HL-60/S4 treated with phorbol 12-myristate 13-acetate at 8.2 ng/mL for 4 days and 3 days (cell line): ENCODE results near the gene APOC4.
"Not testable (repeated sequence)": the region's sequence is repeated elsewhere in the genome, so short reads cannot be mapped to it uniquely, and the experiment has no call there.

Source experiments
- in situ Hi-C: fragments of 300-500 bp; cut with MboI; formaldehyde crosslinking; loops from 2 replicates; pipeline ENCODE4 v1.15.0; 2022; ENCODE audit warnings: low sequenced_read_pairs

APOC4 gene

DNA sequence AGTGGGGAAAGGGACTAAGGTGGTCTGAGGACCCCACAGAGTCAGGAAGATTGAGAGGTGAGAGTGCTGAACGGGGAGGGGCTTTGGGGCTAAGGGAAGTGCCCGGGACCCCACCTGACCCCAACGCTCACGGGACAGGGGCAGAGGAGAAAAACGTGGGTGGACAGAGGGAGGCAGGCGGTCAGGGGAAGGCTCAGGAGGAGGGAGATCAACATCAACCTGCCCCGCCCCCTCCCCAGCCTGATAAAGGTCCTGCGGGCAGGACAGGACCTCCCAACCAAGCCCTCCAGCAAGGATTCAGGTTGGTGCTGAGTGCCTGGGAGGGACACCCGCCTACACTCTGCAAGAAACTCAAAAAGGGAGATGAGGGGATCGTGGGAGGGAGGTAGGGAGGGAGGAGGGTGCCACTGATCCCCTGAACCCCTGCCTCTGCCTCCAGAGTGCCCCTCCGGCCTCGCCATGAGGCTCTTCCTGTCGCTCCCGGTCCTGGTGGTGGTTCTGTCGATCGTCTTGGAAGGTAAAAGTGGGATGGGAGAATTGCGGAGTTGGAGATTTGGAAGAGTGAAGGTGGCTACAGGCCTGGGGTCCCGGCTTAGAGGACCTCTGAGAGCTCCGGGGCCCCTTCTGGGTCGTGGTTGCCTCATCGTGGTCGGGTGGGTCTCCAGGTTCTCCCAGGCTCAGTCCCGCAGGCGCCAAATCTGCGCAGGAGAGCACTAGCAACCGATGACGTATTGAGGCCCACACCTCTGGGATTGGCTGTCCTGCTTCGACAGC is 27.4 kb upstream of the APOC4 start, which contains the start of gene APOC1:
Gene APOC1, plus strand, starts transcription at position 176 of the 774 bp plus-strand sequence. Its CDS starts 284 bp downstream, at position 460.
- in situ Hi-C loops = not testable (repeated sequence)

DNA sequence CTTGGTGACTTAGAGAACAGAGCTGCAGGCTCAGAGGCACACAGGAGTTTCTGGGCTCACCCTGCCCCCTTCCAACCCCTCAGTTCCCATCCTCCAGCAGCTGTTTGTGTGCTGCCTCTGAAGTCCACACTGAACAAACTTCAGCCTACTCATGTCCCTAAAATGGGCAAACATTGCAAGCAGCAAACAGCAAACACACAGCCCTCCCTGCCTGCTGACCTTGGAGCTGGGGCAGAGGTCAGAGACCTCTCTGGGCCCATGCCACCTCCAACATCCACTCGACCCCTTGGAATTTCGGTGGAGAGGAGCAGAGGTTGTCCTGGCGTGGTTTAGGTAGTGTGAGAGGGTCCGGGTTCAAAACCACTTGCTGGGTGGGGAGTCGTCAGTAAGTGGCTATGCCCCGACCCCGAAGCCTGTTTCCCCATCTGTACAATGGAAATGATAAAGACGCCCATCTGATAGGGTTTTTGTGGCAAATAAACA is 17.8 kb upstream of the APOC4 start:
- in situ Hi-C loops = no loop called here

DNA sequence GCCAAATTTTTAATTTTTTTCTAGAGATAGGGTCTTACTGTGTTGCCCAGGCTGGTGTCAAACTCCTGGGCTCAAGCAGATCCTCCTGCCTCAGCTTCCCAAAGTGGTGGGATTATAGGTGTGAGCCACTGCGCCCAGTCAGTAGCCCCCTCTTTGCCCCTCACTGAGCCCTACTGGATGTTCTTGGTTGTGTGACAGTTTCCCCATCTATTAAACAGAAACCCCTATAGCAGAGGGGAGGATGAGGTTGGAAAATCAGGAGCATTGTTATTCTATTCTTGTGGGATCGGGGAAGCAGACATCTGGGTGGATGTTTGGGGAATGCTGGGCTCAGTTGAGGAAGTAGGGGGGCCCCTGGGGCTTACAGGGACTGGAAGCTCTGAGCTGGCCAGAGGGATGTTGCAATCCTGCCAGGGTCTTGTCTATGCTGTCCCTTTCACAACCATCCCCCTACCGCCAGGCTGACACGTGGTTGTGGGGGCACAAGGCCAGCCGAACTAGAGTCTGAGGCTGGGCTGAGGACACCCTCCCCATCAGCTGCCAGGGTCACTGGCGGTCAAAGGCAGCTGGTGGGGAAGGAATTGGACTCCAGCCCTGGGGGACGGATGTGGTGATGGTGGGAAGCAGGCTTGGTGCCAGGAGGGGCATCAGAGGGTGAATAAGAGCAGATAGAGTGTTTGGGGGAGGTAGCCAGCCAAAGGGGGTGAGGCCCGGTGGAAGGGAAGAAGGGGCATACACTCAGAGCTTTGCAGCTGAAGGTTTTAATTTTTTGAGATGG is 16.7 kb upstream of the APOC4 start:
- in situ Hi-C loops = no loop called here

DNA sequence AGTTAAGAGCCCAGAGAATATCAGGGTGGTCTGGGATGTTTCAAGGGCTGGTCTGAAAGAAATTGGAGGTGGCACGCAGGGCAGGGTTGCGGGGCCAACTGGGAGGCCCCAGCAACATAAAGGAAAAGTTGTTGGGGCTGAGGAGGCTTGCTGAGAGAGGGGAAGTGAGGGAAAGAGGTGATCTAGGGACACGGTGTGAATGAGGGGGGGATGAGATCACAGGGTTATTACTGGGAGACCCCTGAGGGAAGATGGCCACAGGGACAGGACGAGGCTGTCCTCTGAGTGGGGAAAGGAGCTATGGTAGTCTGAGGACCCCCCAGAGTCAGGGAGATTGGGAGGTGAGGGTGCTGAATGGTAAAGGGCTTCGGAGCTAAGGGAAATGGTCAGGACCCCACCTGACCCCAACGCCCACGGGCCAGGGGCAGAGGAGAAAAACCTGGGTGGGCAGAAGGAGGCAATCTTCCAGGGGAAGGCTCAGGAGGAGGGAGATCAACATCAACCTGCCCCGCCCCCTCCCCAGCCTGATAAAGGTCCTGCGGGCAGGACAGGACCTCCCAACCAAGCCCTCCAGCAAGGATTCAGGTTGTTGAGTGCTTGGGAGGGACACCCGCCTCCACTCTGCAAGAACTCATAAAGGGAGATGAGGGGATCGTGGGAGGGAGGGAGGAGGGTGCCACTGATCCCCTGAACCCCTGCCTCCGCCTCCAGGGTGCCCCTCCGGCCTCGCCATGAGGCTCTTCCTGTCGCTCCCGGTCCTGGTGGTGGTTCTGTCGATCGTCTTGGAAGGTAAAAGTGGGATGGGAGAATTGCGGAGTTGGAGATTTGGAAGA is 15.6 kb upstream of the APOC4 start:
- in situ Hi-C loops = not testable (repeated sequence)

DNA sequence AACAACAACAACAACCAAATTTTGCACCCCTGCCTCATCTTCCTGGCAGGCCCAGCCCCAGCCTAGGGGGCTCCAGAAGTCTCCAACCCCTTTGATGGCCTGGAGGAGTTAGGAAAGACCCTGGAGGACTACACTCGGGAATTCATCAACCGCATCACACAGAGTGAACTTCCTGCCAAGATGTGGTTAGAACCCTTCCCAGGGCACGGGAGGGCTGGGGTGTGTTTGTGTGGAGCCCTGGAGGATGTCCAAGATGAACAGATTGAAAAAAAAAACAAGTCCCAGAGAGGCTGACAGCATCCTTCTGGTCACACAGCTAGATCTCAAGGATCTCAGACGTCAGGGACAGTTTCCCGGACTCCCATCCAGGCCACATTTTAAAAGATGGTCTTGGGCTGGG is 14.3 kb upstream of the APOC4 start:
- in situ Hi-C loops = no loop called here

DNA sequence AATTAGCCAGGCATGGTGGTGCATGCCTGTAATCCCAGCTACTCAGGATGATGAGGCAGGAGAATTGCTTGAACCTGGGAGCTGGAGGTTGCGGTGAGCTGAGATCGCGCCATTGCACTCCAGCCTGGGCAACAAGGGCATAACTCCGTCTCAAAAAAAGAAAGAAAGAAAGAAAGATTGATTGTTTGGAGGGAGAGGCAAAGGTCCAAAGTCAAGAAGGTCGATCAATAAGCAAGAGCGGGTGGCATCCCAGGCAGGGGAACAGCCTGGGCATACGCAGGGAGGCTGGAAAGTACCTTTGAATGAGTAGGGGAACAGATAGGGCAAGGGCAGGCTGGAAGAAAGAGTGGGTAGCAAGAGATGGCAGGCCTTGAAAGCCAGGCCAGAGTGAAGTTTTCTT is 11.9 kb upstream of the APOC4 start:
- in situ Hi-C loops = no loop called here

DNA sequence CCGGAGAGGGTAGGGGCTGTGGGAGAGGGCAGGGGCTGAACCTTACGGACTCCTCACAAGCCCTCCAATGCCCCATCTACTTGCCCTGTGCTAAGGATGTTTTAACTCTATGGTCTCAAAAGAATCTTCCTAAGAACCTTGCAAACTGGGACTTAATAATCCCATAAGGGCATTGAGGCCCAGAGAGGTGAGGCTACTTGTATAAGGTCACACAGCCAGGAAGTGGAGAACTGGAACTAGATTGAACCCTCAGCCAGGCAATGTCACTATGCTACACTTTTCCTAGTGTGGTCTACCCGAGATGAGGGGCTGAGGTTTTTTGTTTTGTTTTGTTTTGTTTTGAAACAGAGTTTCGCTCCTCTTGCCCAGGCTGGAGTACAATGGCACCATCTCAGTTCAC is 10.5 kb upstream of the APOC4 start:
- in situ Hi-C loops = no loop called here

DNA sequence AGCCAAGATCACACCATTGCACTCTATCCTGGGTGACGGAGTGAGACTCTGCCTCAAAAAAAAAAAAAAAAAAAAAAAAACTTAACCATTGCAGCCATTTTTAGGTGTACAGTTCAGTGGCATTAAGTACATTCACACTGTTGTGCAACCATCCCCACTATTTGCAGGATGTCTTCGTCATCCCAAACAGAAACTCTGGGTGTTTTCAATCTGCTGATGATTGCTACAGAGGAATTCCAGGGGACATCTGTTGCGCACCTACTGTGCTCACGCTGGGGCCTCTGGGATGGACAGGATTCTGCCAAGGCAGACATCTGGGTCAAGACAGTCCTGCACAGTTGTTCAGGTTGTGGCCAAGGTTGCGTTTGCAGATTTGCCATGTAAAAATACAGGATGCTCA is 2.4 kb upstream of the APOC4 start:
- in situ Hi-C loops = no loop called here

DNA sequence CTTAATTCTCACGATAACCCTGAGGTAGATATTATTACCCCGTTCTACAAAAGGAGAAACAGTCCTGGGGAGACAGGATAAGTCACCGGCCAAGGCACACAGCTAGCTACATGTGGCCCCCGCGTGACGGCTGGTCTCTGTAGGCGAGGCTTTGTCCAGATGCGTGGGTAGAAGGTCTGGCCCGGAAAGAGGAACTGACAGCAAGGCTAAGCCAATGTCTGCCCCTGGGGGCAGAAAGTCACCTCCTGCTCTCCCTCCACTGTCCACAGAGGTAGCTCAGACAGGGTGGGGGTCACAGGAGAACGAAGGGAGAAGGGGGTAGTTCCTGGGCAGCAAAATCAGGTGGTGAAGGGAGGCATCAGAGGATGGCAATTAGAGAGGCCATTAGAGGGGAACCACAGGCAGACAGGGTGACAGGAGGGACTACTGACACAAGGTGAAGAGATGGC is 1.8 kb downstream of the APOC4 start:
- in situ Hi-C loops = no loop called here

DNA sequence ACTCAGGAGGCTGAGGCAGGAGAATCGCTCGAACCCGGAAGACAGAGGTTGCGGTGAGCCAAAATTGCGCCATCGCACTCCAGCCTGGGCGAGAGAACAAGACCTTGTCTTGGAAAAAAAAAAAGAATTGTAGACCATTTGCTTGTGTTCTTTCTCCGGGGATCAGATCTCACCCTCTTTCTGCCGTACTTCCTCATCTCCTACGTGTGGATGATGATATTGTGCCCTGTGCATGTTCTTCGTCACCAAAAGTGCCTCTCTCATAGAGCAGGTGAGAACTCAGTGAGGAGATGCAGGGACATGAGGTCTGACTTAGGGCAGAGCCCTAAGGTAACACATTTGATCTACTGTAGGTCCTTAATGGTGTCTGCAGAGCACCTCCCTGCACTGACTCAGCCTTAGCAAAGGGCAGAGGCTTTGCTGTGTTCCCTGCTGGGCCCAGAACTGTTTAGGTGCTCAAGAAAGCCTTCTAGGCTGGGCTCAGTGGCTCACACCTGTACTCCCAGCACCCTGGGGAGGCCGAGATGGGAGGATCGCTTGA is 5.1 kb downstream of the APOC4 start:
- in situ Hi-C loops = no loop called here

DNA sequence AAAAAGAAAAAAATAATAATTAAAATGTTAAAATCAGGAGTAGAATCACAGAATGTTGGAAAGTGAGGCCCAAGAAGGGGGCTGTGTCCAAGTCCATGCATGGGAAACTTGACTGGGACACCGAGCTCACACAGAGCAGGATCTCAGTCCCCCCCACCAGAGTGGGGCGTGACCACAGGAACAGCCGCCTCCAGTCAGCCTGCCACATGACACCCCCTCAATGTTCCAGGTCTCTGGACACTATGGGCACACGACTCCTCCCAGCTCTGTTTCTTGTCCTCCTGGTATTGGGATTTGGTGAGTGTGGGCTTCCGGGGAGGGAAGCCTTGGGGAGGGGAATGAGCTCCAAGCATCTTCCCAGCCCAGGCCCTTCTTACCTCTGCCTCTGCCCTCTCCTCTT is 6.2 kb downstream of the APOC4 start:
- in situ Hi-C loops = no loop called here

DNA sequence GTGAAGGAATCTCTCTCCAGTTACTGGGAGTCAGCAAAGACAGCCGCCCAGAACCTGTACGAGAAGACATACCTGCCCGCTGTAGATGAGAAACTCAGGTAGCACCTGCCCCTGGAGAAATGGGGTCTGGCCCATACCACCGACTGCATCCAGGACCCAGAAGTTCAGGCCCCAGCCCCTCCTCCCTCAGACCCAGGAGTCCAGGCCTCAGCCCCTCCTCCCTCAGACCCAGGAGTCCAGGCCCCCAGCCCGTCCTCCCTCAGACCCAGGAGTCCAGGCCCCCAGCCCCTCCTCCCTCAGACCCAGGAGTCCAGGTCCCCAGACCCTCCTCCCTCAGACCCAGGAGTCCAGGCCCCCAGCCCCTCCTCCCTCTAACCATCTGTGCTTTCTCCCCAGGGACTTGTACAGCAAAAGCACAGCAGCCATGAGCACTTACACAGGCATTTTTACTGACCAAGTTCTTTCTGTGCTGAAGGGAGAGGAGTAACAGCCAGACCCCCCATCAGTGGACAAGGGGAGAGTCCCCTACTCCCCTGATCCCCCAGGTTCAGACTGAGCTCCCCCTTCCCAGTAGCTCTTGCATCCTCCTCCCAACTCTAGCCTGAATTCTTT is 6.8 kb downstream of the APOC4 start:
- in situ Hi-C loops = no loop called here

DNA sequence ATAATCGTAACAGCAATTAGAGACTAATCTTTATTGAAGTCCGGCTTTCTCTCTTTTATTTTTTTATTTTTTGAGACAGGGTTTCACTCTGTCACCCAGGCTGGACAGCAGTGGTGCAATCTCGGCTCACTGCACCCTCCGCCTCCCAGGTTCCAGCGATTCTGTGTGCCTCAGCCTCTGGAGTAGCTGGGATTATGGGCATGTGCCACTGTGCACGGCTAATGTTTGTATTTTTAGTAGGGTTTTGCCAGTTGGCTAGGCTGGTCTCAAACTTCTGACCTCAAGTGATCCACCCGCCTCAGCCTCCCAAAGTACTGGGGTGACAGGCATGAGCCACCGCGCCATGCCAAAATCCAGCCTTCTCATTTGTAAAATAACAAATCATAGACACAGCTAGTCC is 7.5 kb downstream of the APOC4 start:
- in situ Hi-C loops = no loop called here

DNA sequence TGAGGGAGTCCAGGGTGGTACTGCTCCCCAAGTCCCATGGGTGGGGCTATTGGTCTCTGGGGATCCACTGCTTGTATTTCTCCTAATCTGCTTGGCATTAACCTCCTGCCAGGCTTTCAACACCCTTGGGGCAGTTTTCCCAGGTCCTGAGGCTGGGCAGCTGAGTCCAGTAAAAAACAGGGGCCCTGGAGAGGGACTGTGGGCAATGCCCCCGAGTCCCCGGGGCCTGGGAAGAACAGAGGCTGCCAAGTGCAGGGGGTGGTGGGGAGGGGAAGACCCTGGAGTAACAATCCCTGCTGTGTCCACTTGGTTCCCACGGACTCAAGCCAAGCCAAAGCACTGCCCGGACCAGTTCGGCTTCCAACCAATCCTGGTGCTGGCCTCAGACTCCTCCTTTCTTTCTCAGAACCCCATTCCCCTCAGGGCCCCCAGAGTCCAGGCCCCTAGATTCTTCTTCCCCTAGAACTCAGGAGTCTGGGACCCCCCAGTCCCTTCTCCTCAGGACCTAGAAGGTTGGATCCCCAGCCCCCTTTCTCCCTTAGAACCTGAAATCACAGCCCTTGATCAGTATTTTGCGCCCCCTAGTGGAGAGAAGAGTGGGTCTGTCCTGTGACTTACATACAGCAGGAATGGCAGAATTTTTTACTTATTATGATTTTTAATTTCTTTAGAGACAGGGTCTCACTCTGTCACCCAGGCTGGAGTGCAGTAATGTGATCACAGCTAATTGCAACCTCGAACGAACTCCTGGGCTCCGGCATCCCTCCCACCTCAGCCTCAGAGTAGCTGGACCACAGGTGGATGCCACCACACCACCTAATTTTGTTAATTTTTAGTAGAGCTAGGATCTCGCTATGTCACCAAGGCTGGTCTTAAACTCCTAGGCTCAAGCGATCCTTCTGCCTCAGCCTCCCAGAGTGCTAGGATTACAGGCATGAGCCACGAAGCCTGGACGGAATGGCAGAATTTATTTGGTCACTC is 9.4 kb downstream of the APOC4 start:
- in situ Hi-C loops = no loop called here

DNA sequence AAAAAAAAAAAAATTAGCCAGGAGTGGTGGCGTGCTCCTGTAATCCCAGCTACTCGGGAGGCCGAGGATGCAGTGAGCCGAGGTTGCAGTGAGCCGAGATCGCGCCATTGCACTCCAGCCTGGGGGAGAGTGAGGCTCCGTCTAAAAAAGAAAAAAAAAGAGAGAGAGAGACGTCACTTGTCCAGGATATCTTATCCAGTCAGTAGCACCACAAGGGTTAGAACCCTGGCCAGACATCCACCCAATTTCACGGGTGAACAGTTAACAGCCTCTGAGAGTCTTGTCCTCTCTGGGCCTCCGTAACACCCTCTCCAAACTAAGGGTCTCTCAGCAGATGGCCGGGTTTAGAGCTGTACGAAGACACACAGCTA is 12.2 kb downstream of the APOC4 start:
- in situ Hi-C loops = no loop called here

DNA sequence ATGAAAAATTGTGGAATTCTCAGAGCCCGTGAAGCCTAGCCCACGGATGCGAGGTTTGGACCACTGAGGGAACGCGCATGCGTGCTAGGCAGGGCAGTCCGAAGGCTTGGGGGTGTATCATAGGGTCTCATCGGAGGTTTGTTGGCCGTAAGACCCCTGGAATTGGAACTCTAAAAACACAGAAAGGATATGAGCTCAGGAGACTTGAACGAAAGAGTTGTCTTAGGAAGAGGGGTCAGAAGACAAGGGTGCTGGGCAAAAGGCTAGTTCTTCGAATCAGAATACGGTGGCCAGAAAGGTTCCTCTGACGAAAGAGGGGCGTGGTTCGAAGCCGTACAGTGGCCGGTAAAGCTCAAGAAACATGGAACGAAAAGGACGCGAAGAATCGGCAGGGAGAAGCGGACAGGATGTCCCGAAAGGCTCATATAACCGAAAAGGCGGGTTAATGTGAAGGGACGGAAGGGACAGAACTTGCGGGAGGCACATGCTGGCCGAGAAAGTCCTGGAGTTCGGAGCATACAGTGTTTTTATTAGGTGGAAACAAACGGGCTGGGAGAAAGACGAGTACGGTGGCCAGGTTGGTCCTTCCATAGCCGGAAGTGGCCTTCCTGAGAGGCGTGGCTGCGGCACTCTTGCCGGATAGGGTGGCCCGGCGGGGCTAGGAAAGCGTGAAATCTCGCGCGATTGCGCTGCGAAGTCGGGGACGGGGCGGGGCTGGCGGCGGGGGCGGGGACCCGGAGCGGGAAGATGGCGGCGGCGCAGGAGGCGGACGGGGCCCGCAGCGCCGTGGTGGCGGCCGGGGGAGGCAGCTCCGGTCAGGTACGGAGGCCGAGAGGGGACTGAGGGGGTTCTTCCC is 12.8 kb downstream of the APOC4 start, which contains the start of gene CLPTM1:
Gene CLPTM1, plus strand, starts transcription at position 732 of the 856 bp plus-strand sequence. Its CDS starts 16 bp downstream, at position 748.
- in situ Hi-C loops = no loop called here

DNA sequence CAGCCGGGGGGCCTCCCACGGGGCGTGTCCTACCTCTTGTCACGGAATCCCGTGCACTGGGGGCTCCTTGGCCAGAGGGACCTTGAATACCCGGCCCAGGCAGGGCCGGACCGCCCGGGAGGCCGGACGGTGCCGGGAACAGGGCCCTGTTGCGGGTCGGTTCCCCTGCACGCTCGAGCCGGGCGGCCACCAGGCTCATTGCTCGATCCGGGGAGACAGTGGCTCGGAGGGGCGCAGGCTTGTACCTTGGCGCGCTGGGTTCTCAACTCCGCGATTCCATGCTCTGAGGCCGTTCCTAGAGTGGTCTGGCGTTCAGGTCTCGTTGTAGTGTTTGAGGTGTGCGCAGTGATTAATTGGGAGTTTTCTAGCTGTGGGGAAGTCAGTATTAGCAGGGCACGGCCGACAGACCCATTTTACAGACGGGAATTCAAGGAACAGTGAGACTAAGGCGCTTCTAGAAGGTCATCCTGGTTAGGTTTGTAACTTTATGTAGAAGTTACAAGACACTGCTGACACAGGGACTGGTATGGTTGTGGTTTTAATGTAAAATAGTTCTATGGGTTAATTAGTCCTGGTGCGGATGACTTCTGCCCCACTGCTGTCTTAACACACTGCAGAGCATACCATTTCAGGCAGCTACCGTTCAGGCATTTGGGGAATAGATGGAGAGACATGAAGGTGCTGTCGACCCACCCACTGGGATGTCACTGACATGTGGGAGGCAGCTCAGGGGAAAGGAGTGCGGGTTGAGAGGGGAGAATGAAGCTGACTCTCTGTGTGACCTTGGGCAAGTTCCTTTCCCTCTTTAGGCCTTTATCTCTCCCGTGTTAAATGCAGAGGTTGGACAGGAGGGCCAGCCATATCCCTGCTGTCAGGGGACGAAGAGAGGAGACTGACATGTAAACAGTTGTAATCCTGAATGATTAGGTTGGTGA is 13.7 kb downstream of the APOC4 start:
- in situ Hi-C loops = no loop called here
